HepG2 (cell line): ENCODE results near the gene RTN3. TPM values are rescaled to one million over a fixed set of nuclear protein-coding genes. Genes with fewer than 3 reads are reported as not detected.

Experiments used
- ATAD3A ChIP-seq: sonication (generic); formaldehyde crosslinking; IDR thresholded peaks from 2 replicates; pipeline ENCODE4 v1.4.0; 2020; ENCODE audit warnings: missing genetic modification reagents
- CC2D1A ChIP-seq: sonication (generic); formaldehyde crosslinking; IDR thresholded peaks from 2 replicates; pipeline ENCODE4 v1.8.1; 2023; ENCODE audit warnings: mild to moderate bottlenecking, missing genetic modification reagents
- CERS6 ChIP-seq: sonication (generic); formaldehyde crosslinking; IDR thresholded peaks from 2 replicates; pipeline ENCODE4 v1.5.0; 2020; ENCODE audit warnings: missing genetic modification reagents
- CTCF ChIP-seq: sonication (generic); formaldehyde crosslinking; IDR thresholded peaks from 2 replicates; pipeline ENCODE4 v1.5.0; 2020; ENCODE audit warnings: mild to moderate bottlenecking, missing genetic modification reagents, moderate library complexity
- GLI4 ChIP-seq: sonication (generic); formaldehyde crosslinking; IDR thresholded peaks from 2 replicates; pipeline ENCODE4 v1.5.1; 2020; ENCODE audit warnings: missing genetic modification reagents, mild to moderate bottlenecking, moderate library complexity, borderline replicate concordance
- HBP1 ChIP-seq: IDR thresholded peaks from 2 replicates; pipeline ENCODE4 v1.6.1; 2016; ENCODE audit warnings: low read depth, control low read depth
- IRF1 ChIP-seq: sonication (generic); formaldehyde crosslinking; IDR thresholded peaks from 2 replicates; pipeline ENCODE4 v1.4.0; 2020; ENCODE audit warnings: low read depth, mild to moderate bottlenecking, missing genetic modification reagents
- JUNB ChIP-seq: sonication (generic); formaldehyde crosslinking; IDR thresholded peaks from 2 replicates; pipeline ENCODE4 v1.8.0; 2022; ENCODE audit warnings: missing genetic modification reagents, mild to moderate bottlenecking, borderline replicate concordance
- KAT8 ChIP-seq: IDR thresholded peaks from 2 replicates; pipeline ENCODE4 v1.6.1; 2016; ENCODE audit warnings: missing genetic modification reagents, missing compliant biosample characterization
- KLF15 ChIP-seq: sonication (generic); formaldehyde crosslinking; IDR thresholded peaks from 2 replicates; pipeline ENCODE4 v1.8.1; 2023; ENCODE audit warnings: borderline replicate concordance, mild to moderate bottlenecking, inconsistent platforms, missing genetic modification reagents, mixed read lengths
- KLF16 ChIP-seq, 2 experiments: sonication (generic) in 1 of 2; formaldehyde crosslinking in 1 of 2; IDR thresholded peaks; 2 replicates each; pipeline versions ENCODE4 v1.6.1 to v1.8.0; 2016 to 2023; ENCODE audit warnings: missing genetic modification reagents in 2 of 2, missing compliant biosample characterization in 1 of 2
- NCOR1 ChIP-seq: fragments of 200-600 bp; sonication (generic); IDR thresholded peaks from 2 replicates; pipeline ENCODE4 v1.7.0; 2017; ENCODE audit warnings: antibody characterized with exemption, low read length, borderline replicate concordance
- ONECUT2 ChIP-seq: sonication (generic); formaldehyde crosslinking; IDR thresholded peaks from 2 replicates; pipeline ENCODE4 v1.4.0; 2020; ENCODE audit warnings: missing genetic modification reagents
- RFXANK ChIP-seq: IDR thresholded peaks from 2 replicates; pipeline ENCODE4 v1.6.1; 2016
- SSRP1 ChIP-seq: IDR thresholded peaks from 2 replicates; pipeline ENCODE4 v1.6.1; 2016; ENCODE audit warnings: control low read depth
- TARDBP ChIP-seq: sonication (generic); formaldehyde crosslinking; IDR thresholded peaks from 2 replicates; pipeline ENCODE4 v1.8.0; 2022; ENCODE audit warnings: mild to moderate bottlenecking, missing genetic modification reagents
- TBP ChIP-seq: sonication (generic); formaldehyde crosslinking; IDR thresholded peaks from 2 replicates; pipeline ENCODE4 v1.5.0; 2020; ENCODE audit warnings: missing genetic modification reagents
- ZFP1 ChIP-seq: IDR thresholded peaks from 2 replicates; pipeline ENCODE4 v1.6.1; 2016
- ZIK1 ChIP-seq: sonication (generic); formaldehyde crosslinking; IDR thresholded peaks from 2 replicates; pipeline ENCODE4 v1.5.0; 2020; ENCODE audit warnings: mild to moderate bottlenecking, low read depth, missing genetic modification reagents, borderline replicate concordance
- ZMAT3 ChIP-seq: sonication (generic); formaldehyde crosslinking; conservative IDR thresholded peaks from 2 replicates; pipeline ENCODE4 v1.7.0; 2021; ENCODE audit warnings: missing genetic modification reagents
- ZNF260 ChIP-seq: sonication (generic); formaldehyde crosslinking; IDR thresholded peaks from 2 replicates; pipeline ENCODE4 v1.4.0; 2020; ENCODE audit warnings: missing genetic modification reagents, low read depth, mild to moderate bottlenecking, borderline replicate concordance
- ZNF501 ChIP-seq: sonication (generic); formaldehyde crosslinking; IDR thresholded peaks from 2 replicates; pipeline ENCODE4 v1.5.1; 2020; ENCODE audit warnings: mild to moderate bottlenecking, moderate library complexity, missing genetic modification reagents
- ZNF562 ChIP-seq: sonication (generic); formaldehyde crosslinking; IDR thresholded peaks from 2 replicates; pipeline ENCODE4 v1.8.0; 2022; ENCODE audit warnings: missing genetic modification reagents, borderline replicate concordance
- ZNF567 ChIP-seq: sonication (generic); formaldehyde crosslinking; IDR thresholded peaks from 2 replicates; pipeline ENCODE4 v1.8.1; 2023; ENCODE audit warnings: mild to moderate bottlenecking, missing genetic modification reagents, borderline replicate concordance
- ZNF569 ChIP-seq: sonication (generic); formaldehyde crosslinking; IDR thresholded peaks from 2 replicates; pipeline ENCODE4 v1.5.0; 2020; ENCODE audit warnings: mild to moderate bottlenecking, missing genetic modification reagents, moderate library complexity, borderline replicate concordance
- ZNF572 ChIP-seq: sonication (generic); formaldehyde crosslinking; IDR thresholded peaks from 2 replicates; pipeline ENCODE4 v1.5.1; 2020; ENCODE audit warnings: mild to moderate bottlenecking, missing genetic modification reagents
- ZNF775 ChIP-seq: sonication (generic); formaldehyde crosslinking; IDR thresholded peaks from 2 replicates; pipeline ENCODE4 v1.4.0; 2020; ENCODE audit warnings: missing genetic modification reagents, mild to moderate bottlenecking, moderate library complexity, borderline replicate concordance
- polyA plus RNA-seq, 8 experiments: library from polyadenylated mRNA; depleted of rRNA in 3 of 8; stranded (reverse) in 7 of 8; unstranded in 1 of 8; fragments of >200 nt; fragmentation: Illumina TruSeq in 4 of 8; extraction: Trizol in 4 of 8; gene quantifications; 2 replicates each; pipeline versions ENCODE4 v1.2.1 to v1.2.3, GENCODE V29; 2011 to 2016; ENCODE audit warnings: low read depth in 4 of 8, missing spikeins in 1 of 8, mixed read lengths in 1 of 8; ENCODE audit not compliant: insufficient read depth in 1 of 8
- total RNA-seq, 5 experiments: library from RNA; depleted of rRNA; stranded (reverse); fragments of >200 nt; fragmentation: Illumina TruSeq; extraction: Trizol; gene quantifications; 2 replicates each; pipeline ENCODE4 v1.2.3, GENCODE V29; 2016; ENCODE audit warnings: low read depth in 1 of 5

Gene RTN3
- total and polyA plus RNA-seq, 2 of the 13 experiments (the other 11 are each of a cell fraction or from before 2014, with no cell fraction given): 32.2 to 41.1 TPM

GRCh38 chr11:63681321-63682065 is at the start of gene RTN3 (continued):
- TF ChIP-seq CTCF (CRISPR knock-in tag) (peak; percentile 35), ZNF562 (CRISPR knock-in tag) (no peak), ONECUT2 (0 out of 2 replicates have a peak, but pooled peaks have one; percentile 7), ZNF775 (CRISPR knock-in tag) (no peak), ZNF260 (CRISPR knock-in tag) (no peak), JUNB (CRISPR knock-in tag) (no peak), NCOR1 (no peak), ZIK1 (no peak), SSRP1 (CRISPR knock-in tag) (no peak), GLI4 (CRISPR knock-in tag) (no peak; the same call in 1 of the 2 replicates), ZNF572 (0 out of 2 replicates have a peak, but pooled peaks have one; percentile 57), HBP1 (CRISPR knock-in tag) (peak; percentile 43; the same call in 1 of the 2 replicates), ZMAT3 (CRISPR knock-in tag) (no peak; the same call in 1 of the 2 replicates), CERS6 (CRISPR knock-in tag) (no peak), ATAD3A (CRISPR knock-in tag) (no peak), KAT8 (CRISPR knock-in tag) (no peak; the same call in 1 of the 2 replicates), ZNF501 (CRISPR knock-in tag) (peak; percentile 91), ZFP1 (CRISPR knock-in tag) (no peak), RFXANK (CRISPR knock-in tag) (no peak), TBP (CRISPR knock-in tag) (no peak), ZNF567 (CRISPR knock-in tag) (no peak), ZNF569 (CRISPR knock-in tag) (no peak), KLF16 (CRISPR knock-in tag; IDR thresholded peaks at IDR 0.05) (peak in 1 of 2 experiments; percentile 78; a peak in 1 of 4 replicates), CC2D1A (0 out of 2 replicates have a peak, but pooled peaks have one; percentile 56), TARDBP (CRISPR knock-in tag) (no peak), KLF15 (CRISPR knock-in tag) (no peak), IRF1 (no peak)
